Umbilical cord (tissue), 2 donors: ENCODE measurements around the gene NOL9. TPM values are rescaled to one million over a fixed set of nuclear protein-coding genes. Genes with fewer than 3 reads are reported as not detected.
"Not testable (repeated sequence)": the region's sequence is repeated elsewhere in the genome, so short reads cannot be mapped to it uniquely, and the experiment has no call there.

Experiments used
- DNase-seq: peaks from one replicate; pipeline ENCODE4 v3.0.0-alpha.2; 2015; ENCODE audit warnings: low spot score
- total RNA-seq: library from RNA; depleted of rRNA; stranded (reverse); fragments of >200 nt; gene quantifications from one replicate; pipeline ENCODE4 v1.2.3, GENCODE V29; 2014; ENCODE audit warnings: low replicate concordance; ENCODE audit not compliant: insufficient read depth

Gene NOL9
- total RNA-seq, 1 donor from 2014 or later = 43.1 TPM

DNA sequence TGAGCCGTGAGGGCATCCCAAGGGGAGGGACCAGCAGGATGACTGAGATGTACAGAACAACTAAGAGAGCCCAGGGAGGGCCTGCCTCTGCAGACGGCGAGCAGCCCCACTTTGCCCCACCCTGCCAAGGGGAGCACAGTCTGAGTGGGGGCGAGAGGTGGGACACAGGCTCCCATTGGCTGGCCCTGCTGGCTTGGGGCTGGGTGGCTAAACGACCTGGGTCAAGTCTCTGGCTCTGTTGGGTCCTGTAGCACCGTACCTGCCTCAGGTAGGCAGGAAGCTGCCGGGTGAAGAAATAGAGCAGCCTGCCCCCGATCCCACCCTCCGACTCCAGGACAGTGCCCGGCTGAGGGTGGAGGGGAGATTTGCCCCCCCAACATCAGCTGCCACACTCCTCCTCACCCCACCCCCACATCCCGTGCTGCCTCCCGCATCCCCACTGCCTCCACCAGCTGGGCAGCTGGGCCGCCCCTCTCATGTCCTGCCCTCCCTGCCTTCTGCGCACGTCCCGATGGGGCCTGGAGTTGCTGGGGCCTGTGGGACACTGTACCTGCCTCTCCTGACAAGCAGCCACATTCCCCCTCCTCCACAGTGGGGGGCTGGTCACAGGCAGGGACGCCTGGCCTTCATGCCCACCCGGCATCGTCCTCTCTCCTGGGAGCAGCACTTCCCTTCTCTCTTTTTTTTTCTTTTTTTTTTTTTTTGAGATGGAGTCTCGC, 50.3 kb downstream of the NOL9 start:
- DNase-seq = no peak

DNA sequence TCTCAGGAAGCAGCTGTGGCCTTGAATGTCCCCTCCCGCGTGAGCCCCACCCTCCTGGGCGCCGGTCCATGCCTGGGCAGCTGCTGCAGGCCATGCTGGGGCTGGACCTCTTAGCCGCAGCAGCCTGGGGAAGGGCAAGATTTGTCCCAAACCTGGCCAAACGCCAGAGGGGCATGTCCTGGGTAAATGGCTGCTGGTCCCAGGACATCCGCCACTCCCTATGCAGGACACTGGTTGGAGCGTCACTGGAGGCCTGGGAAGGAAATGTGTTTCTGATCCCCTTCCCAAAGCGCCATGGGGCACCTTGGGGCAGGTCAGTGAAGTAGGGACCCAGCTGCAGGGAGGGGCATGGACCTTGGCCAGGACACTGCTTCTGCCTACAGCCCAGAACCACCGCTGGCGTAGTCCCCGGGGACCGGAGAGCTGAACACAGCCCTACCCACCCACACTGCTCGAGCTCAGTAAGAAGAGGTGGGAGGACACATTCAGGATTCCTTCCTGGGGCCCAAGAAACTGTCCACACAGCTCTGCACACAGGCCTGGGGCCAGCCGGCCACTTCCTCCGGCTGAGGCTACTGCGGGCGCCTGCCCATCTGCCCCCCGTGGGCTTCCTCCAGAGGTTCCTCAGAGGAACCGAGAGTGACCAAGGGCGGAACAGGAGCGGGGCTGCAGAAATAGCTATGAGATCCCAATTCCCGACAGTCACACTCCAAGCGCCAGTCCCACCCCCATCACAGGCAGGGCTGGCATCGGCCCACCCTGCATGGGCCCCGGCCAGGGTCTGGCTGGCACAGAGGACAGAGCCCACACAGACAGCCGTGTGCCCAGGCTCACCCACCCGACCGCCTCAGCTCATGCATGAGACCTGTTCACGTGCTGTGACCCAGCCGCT, 52.1 kb downstream of the NOL9 start:
- peak; percentile 50 for DNase-seq

DNA sequence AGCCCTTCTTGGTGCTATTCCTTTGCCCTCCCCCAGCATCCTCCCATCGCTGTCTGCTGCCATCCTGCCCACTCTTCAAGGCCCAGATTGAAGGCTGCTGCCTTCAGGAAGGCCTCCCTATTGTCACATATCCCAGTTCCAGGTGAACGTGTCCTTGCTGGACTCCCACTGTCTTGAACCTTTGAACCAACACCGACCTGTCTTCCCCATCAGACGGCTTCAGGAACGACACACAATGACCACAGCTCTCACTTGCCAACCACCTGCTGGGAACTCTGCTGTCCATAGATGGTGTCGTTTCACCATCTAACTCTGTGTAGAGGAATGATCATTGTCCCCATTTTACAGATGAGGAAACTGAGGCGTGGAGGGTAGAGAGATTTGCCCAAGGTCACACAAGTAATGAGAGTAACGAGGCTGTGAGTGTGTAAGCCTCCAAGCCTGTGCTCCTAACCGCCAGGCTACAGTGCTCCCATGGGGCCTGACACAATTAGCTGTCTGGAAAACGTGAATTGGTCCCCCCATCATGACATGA, 53.0 kb downstream of the NOL9 start:
- no peak for DNase-seq

DNA sequence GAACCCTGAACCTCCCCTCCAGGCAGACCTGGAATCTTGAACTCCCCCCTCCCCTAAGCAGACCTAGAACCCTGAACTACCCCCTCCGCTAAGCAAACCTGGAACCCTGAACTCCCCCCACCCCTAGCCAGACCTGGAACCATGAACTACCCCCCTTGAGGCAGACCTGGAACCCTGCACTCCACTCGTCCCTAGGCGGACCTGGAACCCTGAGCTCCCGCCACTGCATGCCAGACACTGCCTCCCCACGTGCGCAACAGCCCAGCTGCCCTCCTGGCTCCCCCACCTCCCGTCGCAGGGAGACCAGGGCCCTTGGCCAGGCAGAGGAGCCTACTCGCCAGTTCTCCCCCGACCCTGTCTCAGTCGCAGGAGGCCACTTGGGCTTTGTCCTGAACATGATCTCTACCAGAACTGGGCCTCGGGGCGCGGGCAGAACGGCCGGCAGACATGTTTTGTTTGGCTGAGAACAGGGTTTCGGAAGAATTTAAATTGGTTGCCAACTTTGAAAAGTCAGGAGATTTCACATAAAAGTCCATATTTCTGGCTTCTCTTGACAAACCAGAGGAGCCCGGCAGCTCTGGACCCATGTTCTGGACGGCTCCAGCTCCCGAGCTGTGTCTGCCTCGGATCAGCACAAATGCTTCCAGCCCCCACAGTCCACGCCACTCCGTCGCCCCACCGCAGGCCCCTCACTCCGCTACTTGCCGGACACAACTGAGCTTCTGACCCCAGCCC, 53.6 kb downstream of the NOL9 start:
- DNase-seq = no peak

DNA sequence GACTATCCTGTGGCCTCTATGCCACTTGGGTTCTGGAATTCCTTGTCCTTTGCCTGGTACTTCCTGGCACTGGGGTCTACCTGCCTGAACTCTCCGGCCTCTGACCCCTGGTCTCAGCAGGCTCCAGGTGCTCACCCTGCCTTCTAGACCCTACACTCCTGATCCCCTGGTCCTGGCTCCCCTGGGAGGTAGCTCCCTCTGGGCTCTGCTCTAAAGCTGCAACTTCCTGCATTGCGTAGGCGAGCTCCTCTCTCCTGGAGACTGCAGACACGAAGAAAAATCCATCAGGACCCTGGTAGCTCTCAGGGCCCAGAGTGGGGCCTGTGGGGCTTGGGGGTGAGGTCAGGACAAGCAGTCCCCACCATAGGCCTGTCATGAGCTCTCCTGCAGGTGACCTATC, 55.0 kb downstream of the NOL9 start:
- DNase-seq = no peak

DNA sequence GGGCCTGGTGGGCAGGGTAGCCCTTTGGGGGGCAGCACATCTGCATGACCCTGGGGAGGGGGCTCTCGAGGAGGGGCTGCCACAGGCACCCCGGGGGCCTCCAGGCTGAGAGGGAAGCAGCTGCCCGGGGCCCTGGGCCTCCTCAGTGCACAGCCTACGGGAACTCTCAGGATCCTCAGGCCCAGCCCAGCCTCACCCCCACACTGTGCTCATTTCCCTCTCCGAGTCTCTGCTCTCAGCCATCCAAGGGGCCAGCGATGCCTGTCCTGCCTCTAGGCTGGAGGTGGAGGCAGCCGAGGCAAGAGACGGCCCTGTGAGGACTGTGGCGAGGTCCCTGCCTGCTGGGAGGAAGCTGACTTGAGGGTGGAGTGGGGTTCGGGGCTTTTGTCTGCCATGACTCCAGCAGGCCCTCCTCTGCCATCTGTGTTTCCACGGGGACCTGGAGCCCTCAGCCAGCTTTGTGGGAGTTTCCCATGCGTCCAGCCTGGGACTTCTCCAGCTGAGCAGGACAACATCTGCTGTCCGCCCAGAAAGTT, 55.7 kb downstream of the NOL9 start:
- DNase-seq = peak; percentile 55

DNA sequence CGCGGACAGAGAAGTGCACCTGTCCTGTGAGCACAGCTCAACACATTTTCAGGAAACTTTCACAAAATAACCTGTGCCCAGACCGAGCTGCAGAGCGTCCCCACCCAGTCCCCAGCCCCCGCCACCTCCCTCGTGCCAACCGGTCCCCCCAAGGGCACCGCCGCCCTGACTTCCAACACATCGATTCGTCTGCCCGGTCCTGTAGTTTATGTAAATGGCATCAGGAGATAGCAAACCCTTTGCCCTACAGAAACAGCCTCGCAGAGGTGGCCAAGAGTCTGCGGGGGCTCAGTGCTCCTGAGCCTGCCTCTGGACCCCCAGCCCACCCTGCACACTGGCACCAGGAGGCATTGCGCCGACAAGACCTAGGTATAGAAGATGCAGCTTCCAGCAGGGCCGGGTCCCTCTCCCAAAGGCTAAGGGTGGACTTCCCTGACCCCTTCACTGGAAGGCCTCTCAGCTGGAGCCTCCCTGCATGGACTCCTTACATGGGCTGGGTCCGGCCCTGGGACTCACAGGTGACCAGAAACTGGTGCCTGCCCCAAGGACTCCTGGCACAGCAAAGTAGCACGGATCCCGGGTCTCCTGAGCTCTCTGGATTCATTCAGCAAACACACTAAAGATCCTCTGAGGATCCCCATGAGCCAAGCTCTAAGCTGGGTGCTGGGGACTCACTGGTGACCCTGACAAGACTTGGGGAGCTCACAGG, 56.3 kb downstream of the NOL9 start:
- DNase-seq = no peak

DNA sequence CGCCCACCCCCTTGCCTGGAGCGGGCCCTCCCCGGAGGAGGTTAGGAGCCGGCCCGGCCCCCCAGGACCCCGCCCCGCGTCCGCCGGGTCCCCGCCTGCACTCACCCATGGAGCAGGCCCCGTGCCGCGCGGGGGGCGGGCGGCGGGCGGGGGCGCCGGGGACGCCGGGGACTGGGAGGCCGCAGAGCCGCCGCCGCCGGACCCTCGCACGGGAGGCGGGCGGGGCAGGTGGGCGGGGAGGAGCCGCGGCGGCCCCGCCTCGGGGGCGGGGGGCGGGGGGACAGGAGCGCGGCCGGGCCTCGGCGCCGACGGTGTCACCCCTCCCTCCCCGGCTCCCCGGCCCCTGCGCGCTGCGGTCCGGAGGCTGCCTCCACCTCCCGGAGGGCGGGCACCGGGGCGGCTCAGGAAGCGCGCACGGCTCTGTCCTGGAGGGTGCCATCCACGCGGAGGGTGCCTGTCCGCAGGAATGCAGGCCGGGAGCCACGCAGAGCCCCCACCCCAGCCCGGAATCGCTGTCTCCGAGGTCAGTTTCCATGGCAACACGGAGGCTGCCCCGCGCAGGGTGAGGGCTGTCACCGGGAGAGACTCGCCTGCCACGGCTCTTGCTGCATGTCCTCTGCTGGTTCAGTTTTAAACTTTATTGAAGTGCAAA, 57.0 kb downstream of the NOL9 start:
- DNase-seq = peak; percentile 69

DNA sequence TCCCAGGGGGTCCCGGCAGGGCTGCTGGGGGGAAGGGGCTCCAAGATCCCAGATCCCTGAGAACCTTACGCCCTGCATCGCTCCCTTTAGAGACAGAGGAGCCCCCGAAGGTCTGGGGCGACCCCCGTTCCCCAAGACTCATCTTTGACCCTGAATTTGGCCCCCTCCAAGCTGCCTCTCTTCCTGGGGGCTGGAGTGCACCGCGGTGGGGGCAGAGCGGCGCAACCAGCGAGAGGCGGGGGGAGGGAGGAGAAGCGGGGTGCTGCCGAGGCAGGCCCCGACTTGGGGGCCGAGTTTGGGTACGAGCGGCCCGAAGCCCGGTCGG, 57.5 kb downstream of the NOL9 start:
- DNase-seq = no peak

DNA sequence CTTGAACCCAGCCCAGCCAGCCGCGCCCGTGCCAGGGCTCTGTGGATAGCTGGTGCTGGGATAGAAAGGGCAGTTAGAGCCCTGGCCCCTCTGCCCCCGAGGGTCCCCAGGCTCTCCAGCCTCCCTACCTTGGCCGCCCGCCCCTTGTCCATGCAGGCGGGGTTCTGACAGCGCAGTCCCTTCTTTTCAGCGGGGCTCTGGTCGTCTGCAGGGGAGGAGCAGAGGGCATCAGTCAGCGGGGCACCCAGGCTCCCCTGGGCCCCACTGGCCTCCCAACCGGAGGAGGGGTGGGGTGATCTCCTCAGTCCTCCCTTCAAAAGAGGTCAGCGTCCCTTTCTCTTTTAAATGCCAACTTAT, 58.0 kb downstream of the NOL9 start:
- DNase-seq = peak; percentile 56

DNA sequence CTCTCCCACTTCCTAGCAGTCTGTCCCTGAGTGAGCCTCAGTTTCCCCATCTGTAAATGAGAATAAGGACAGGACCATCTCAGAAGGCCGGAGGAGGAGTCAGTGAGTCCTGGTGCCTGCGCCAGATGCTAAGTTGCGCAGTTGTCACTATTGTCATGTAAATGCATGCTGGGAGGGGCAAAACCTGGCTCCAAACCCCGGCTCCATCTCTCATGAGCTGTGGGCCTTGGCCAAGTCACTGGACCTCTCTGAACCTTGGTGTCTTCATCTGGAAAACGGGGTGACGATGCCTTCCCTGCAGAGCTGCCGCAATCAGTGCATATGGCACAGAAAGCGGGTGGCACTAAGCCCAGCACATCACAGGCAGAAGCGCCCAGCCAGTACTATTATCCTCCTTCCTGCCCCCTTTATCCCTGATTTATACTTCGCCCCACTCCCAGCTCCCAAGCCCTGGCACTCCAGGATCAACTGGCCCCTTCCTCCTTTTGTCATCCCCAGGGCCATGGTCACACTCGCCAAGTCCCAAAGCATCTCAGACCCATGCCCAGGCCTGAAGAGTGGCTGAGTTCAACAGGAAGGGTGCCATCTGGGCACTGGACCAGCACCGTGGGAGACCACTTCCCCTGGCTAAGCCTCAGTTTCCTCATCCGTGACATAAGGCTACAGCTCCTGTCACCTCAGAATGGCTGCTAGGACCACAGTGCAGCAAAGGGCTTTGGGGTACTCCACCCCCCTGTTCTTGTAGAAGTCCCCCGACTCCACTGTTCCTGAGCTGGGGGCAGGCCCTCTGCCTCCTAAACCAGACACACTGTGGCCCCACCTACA, 58.6 kb downstream of the NOL9 start:
- no peak for DNase-seq

DNA sequence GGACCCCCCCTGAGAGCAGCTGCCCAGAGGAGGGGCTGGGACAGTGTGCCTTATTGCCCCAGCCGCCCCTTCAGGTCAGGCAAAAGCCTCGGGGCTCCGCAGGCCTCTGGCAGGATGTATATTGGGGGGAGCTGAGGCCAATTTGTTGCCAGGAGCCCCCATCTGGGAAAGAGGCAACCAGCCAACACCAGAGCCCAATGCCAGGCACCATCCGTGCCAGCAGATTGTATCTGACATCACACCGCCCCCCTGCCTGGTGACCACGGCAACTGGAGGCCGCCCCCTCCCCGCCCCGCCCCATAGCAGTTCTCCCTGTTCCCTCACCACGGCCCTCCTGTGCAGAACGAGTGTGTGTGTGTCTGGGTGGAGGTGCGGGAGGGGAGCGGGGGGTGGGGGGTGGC, 59.3 kb downstream of the NOL9 start:
- no peak for DNase-seq

DNA sequence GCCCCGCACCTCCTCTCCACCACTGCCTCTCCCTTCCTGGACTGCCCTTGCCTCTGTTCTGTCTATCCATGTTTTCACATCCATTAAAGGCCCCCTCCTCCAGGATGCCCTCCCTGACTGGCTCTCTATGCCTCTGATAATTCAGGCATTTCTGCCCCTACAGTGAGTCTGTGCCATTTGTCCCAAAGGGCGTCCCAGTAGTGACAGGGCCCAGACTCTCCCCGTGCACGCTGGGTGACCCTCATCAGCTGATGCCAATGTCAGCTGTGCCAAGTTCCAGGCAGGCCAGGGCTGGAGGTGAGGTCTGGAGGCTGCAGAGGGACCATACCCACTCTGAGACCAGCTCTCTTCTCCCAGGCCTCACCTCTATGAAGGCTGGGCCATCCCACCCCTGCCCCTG, 59.7 kb downstream of the NOL9 start:
- DNase-seq = no peak

DNA sequence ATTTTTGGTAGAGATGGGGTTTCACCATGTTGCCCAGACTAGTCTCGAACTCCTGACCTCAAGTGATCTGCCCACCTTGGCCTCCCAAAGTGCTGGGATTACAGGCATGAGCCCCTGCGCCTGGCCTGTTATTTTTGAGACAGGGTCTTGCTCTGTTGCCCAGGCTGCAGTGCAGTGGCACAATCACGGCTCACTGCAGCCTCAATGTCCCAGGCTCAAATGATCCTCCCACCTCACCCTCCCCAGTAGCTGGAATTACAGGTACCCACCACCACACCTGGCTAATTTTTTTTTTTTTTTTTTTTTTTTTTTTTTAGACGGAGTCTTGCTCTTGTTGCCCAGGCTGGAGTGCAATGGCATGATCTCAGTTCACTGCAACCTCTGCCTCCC, 60.5 kb downstream of the NOL9 start:
- not testable (repeated sequence) for DNase-seq

DNA sequence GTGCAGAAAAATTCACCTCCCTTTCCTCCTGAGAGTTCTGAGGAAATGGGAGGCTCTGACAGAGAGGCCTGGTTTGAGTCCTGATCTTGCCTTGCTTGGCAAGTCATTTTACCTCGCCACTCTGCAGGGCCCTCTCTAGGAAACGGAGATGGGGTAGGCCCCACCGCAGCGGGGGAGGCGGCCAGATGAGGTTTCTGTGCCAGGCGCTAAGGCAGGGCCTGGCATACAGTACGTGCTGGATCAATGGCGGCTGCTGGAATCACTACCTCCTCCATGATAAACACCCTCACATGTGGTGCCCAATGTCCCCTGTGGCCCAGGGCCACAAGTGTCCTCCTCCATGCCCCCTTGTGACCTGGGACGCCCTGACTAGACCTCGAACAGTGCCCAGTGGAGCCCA, 62.3 kb downstream of the NOL9 start:
- no peak for DNase-seq

DNA sequence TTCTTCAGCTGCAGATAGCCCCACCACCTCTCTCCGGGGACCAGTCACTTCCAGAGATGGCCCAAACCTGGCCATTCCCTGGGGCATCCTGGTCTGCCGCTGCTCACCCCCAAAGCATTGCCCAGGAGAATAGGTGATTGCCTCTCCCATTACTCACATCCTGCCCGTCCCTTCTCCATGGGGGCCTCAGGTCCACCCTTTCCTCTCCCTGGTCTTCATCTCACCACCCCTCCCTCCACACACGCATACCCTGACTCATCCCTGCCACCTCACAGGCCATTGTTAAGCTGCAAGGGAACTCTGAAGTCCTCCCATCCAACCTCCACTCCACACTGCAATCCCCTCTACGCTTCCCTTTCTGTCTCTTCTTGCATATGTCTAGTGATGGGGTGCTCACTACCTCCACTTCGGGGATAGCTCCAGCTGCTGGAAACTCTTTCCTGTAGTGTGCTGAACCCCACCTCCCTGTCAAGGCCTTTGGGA, 62.8 kb downstream of the NOL9 start, which contains the start of gene PLEKHG5:
PLEKHG5 (minus strand) TSS at position 188 of the 483 bp plus-strand sequence. CDS start 14,096 bp downstream, outside the sequence.
- DNase-seq = no peak

DNA sequence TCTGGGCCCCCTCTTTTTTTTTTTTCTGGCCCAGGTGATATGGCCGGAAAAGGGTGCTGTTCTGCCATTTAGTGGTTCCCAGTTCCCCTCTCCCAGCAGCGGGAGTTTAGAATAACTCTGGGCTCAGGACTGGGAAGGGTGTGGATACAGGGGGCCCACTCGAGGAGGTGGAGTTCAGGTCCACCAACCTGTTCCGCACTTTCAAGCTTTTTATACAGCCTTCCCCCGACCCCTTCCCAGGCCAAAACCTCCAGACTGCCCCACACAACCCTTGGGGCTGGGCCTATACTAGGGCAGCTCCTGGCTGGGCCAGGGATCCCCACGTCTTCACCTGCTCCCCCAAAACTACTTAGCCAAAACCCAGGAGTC, 63.2 kb downstream of the NOL9 start:
- DNase-seq = no peak

DNA sequence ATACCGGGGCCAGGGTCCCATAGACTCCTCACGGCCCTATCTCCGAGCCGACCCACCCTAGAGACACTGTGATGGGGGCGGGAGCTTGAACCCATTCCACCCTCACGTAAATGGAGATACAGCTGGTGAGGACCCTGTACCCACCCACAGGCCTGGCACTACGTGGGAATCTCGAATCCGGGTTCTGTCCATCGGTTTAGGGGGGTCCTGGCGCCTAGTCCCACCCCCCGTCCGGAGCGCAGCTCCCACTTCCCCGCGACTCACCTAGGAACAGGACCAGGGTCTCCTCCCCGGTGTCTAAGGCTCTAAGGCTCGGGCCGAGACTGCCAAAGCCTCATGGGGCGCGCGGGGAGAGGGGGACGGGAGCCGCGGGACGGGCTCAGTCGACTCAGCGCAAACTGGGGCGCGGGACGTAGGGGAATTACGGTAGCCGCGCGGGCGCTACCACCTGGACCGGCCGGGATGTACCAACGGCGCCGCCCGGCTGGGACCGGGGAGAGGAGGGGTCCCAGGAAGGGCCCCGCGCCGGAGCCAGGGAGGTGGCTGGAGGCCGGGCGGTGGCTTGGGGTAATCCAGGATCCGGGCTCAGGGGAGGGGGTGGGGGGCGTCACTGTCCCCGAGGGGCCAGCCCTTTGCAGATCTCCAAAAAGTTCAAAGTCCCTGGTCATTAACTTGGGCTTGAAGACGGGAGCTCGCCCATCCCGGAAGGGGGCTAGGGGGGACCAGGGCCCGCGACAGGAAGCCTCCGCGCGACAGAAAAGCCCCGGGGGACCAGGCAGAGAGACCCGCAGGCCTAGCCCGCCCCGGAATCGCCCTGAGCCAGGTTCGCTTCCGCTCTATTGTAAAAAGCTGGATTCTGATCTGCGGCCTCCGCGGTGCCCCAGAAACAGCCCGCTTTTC, 63.9 kb downstream of the NOL9 start:
- peak; percentile 49 for DNase-seq

DNA sequence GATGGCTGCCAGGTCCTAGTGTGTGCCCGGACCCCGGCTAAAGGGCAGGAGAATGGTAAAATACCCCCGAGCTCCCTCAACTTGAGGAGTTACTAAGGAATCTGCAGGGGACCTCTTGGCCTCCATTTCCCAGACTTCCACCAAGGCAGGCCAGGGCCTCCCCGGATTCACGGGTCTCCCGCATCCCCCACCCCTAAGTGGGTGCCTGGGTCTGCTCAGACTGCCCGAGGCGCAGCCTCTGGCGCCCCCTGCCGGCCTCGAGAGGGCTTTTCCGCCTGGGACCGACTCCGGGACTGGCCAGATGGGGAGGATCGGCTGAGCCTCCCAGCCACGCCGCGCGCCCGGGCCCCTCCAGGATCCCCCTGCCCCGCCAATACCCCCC, 64.5 kb downstream of the NOL9 start:
- DNase-seq = peak; percentile 53
